Gastroesophageal sphincter (tissue), 4 donors: Measurements from ENCODE around the gene CCNH. TPM values are rescaled to one million over a fixed set of nuclear protein-coding genes. Genes with fewer than 3 reads are reported as not detected.

ENCODE experiments used
- ATAC-seq: fragments of 150-250 bp; one replicate; pipeline ENCODE4 v1.9.1; 2016; ENCODE audit warnings: mild to moderate bottlenecking, moderate library complexity
- H3K27ac ChIP-seq, 4 donors: fragments of 200-600 bp; sonication (generic) in 3 of 4; 1 replicate in 3 of 4; 2 replicates in 1 of 4; pipeline ENCODE4 v1.5.1; 2016 to 2019
- H3K27me3 ChIP-seq: fragments of 200-600 bp; sonication (generic); one replicate; pipeline ENCODE4 v1.5.1; 2019
- H3K36me3 ChIP-seq, 2 donors: fragments of 200-600 bp; sonication (generic); one replicate each; pipeline ENCODE4 v1.5.1; 2019; ENCODE audit warnings: control low read depth in 1 of 2
- H3K4me1 ChIP-seq, 3 donors: fragments of 200-600 bp; sonication (generic); 1 replicate in 2 of 3; 2 replicates in 1 of 3; pipeline ENCODE4 v1.5.1; 2016 to 2019; ENCODE audit warnings: control low read depth in 2 of 3
- H3K4me3 ChIP-seq, 2 donors: fragments of 200-600 bp; sonication (generic); one replicate each; pipeline ENCODE4 v1.5.1; 2019; ENCODE audit warnings: mild to moderate bottlenecking in 1 of 2, moderate library complexity in 1 of 2
- H3K9me3 ChIP-seq, 3 donors: fragments of 200-600 bp; sonication (generic); one replicate each; pipeline ENCODE4 v1.5.1; 2017 to 2019; ENCODE audit warnings: control low read depth in 2 of 3
- EP300 ChIP-seq: sonication (generic); formaldehyde crosslinking; IDR thresholded peaks from one replicate; pipeline ENCODE4 v1.6.1; 2017; ENCODE audit warnings: antibody characterized with exemption, mild to moderate bottlenecking
- POLR2A ChIP-seq, 2 donors: fragments of 450-650 bp; IDR thresholded peaks; one replicate each; pipeline ENCODE4 v1.6.1; 2017; ENCODE audit warnings: antibody characterized with exemption in 2 of 2, mild to moderate bottlenecking in 2 of 2, moderate library complexity in 1 of 2
- POLR2AphosphoS5 ChIP-seq: sonication (generic); formaldehyde crosslinking; IDR thresholded peaks from one replicate; pipeline ENCODE4 v1.6.1; 2017; ENCODE audit warnings: antibody characterized with exemption
- WGBS, 2 donors: methylation state at CpG; one replicate each; pipeline ENCODE4 v1.1.5; 2018; ENCODE audit warnings: low coverage in 1 of 2; 5-methylcytosine and 5-hydroxymethylcytosine counted together
- total RNA-seq, 4 donors: library from RNA; depleted of rRNA; stranded (reverse); fragments of >200 nt; gene quantifications; one replicate each; pipeline ENCODE4 v1.1.0, GENCODE V29; 2016
- TF ChIP-seq, protein P1 (sequence below), 4 experiments: fragments of 200-600 bp in 2 of 4; fragments of 450-650 bp in 2 of 4; sonication (generic) in 1 of 4; IDR thresholded peaks; one replicate each; pipeline ENCODE4 v1.5.1; 2017 to 2019; ENCODE audit warnings: antibody characterized with exemption in 4 of 4, mild to moderate bottlenecking in 2 of 4, moderate library complexity in 2 of 4

The CCNH gene
- total RNA-seq, 4 donors from 2014 or later, result 32.0 to 125 (median 81.0) TPM

DNA sequence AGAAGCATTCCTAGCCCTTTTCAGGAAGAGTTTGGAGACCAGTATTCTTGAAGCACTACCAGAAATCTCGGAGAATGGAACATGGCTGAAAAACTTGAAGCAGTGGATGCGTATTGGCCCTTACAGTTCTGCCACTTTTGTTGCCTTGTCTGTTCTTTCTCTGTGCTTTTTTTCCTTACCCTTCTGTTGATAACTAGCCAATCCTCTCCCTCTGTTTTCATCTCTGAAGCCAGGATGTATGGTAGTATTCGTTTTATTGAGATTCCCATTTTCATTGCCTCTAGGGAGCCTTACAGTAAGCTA, 564 bp upstream of the CCNH start:
- H3K27ac ChIP-seq, result peak overlapping the region; percentile 82 to 98 (median 95)
- no peaks in the 10 kb centered on the region for H3K9me3 ChIP-seq
- peaks cover 0 to 32% (median 9%) of the 10 kb centered on the region in 3 donors for H3K4me1 ChIP-seq
- no peaks in the 10 kb centered on the region for H3K27me3 ChIP-seq
- WGBS, 2 donors, result 40 to 46% methylated on average over 3 of the region's 3 CpGs
- no peak for ATAC-seq
- TF ChIP-seq POLR2AphosphoS5 (no peak), EP300 (no peak), POLR2A (IDR thresholded peaks at IDR 0.05) (no peak)
- TF ChIP-seq, protein P1, sequence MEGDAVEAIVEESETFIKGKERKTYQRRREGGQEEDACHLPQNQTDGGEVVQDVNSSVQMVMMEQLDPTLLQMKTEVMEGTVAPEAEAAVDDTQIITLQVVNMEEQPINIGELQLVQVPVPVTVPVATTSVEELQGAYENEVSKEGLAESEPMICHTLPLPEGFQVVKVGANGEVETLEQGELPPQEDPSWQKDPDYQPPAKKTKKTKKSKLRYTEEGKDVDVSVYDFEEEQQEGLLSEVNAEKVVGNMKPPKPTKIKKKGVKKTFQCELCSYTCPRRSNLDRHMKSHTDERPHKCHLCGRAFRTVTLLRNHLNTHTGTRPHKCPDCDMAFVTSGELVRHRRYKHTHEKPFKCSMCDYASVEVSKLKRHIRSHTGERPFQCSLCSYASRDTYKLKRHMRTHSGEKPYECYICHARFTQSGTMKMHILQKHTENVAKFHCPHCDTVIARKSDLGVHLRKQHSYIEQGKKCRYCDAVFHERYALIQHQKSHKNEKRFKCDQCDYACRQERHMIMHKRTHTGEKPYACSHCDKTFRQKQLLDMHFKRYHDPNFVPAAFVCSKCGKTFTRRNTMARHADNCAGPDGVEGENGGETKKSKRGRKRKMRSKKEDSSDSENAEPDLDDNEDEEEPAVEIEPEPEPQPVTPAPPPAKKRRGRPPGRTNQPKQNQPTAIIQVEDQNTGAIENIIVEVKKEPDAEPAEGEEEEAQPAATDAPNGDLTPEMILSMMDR (IDR thresholded peaks at IDR 0.05), result no peak
- H3K36me3 ChIP-seq, result peaks cover 0 to 23% of the 10 kb centered on the region in 2 donors
- peak overlapping the region; percentile 76 to 87 for H3K4me3 ChIP-seq

DNA sequence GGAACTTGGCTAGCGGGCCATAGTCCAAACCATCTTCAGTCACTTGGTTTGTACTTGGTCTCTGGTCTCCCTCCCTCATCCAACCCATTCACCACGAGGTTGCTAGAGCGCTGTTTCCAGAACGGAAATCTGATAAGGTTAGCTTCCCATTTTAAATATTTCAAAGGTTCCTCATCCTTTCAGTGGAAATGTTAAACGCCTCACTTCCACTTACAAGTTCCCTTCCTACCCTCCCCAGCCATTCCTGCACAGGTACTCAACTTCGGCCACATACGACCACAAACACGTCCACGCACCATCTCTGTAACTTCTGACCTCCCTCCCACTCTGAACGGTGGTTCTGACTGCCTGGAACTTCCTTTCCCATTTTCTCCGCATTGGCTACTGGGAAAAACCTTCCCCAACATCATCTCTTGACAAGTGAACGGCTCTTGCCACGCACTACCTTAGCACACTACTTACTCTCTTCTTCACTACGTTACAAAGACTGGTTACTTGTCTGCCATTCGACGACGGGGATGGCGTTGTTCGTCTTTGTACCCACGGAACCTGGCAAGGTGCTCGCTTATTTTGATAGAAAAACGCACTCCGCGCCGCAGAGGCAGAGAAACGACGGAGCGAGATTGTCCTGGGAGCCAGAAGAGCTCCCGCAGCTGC, 629 bp downstream of the CCNH start:
- TF ChIP-seq POLR2AphosphoS5 (peak; percentile 3), POLR2A (IDR thresholded peaks at IDR 0.05) (no peak), EP300 (no peak)
- TF ChIP-seq, protein P1 (IDR thresholded peaks at IDR 0.05), result no peak
- Histone ChIP-seq H3K4me3 (peak overlapping the region; percentile 76 to 87), H3K4me1 (peaks cover 0 to 32% (median 9%) of the 10 kb centered on the region in 3 donors), H3K36me3 (peaks cover 0 to 35% of the 10 kb centered on the region in 2 donors), H3K27me3 (no peaks in the 10 kb centered on the region), H3K27ac (peak overlapping the region; percentile 93 to 98 (median 98)), H3K9me3 (no peaks in the 10 kb centered on the region)
- peak; percentile 24 for ATAC-seq
- 0 to 2% methylated on average over 14 to 20 of the region's 29 CpGs for WGBS, 2 donors

- TF ChIP-seq POLR2A (IDR thresholded peaks at IDR 0.05) (no peak), POLR2AphosphoS5 (no peak), EP300 (no peak)
- TF ChIP-seq, protein P1 (IDR thresholded peaks at IDR 0.05), result no peak
- H3K4me3 ChIP-seq, result peak overlapping the region; percentile 76 to 87
- ATAC-seq, result no peak
- 1 to 2% methylated on average over 5 of the region's 5 CpGs for WGBS, 2 donors
- H3K36me3 ChIP-seq, result peaks cover 0 to 41% of the 10 kb centered on the region in 2 donors
- H3K9me3 ChIP-seq, result no peaks in the 10 kb centered on the region
- H3K27me3 ChIP-seq, result no peaks in the 10 kb centered on the region
- H3K27ac ChIP-seq, result peak overlapping the region; percentile 93 to 98 (median 98)
- peaks cover 0 to 32% (median 9%) of the 10 kb centered on the region in 3 donors for H3K4me1 ChIP-seq
These were observed 1.2 kb downstream of the CCNH start for GRCh38 chr5:87411586-87411972.

GRCh38 chr5:87410931-87411330, 1.8 kb downstream of the CCNH start:
- Histone ChIP-seq H3K27me3 (no peaks in the 10 kb centered on the region), H3K9me3 (no peaks in the 10 kb centered on the region), H3K4me3 (peak overlapping the region in 1 of 2 donors; percentile 87), H3K4me1 (peaks cover 0 to 36% (median 9%) of the 10 kb centered on the region in 3 donors), H3K36me3 (peaks cover 0 to 47% of the 10 kb centered on the region in 2 donors), H3K27ac (peak overlapping the region in 3 of 4 donors; percentile 93 to 98 (median 97))
- TF ChIP-seq, protein P1 (IDR thresholded peaks at IDR 0.05), result no peak
- TF ChIP-seq POLR2A (IDR thresholded peaks at IDR 0.05) (no peak), EP300 (no peak), POLR2AphosphoS5 (peak; percentile 56)
- ATAC-seq, result no peak
- 78% methylated on average over 1 of the region's 1 CpG for WGBS, 2 donors

- no peak for ATAC-seq
- Histone ChIP-seq H3K4me1 (peaks cover 0 to 33% (median 9%) of the 10 kb centered on the region in 3 donors), H3K36me3 (peaks cover 3 to 74% of the 10 kb centered on the region in 2 donors), H3K9me3 (no peaks in the 10 kb centered on the region), H3K4me3 (no peak overlapping the region), H3K27me3 (no peaks in the 10 kb centered on the region), H3K27ac (no peak overlapping the region)
- TF ChIP-seq, protein P1 (IDR thresholded peaks at IDR 0.05), result no peak
- no peak for TF ChIP-seq POLR2AphosphoS5
- TF ChIP-seq POLR2A (IDR thresholded peaks at IDR 0.05), result no peak
- TF ChIP-seq EP300, result no peak
- 60 to 68% methylated on average over 2 of the region's 2 CpGs for WGBS, 2 donors
These were observed 4.5 kb downstream of the CCNH start for GRCh38 chr5:87408204-87408603.
